Vagina (tissue), 2 donors: Measurements from ENCODE around the gene ATP6V0E1. TPM values are rescaled to one million over a fixed set of nuclear protein-coding genes. Genes with fewer than 3 reads are reported as not detected.

Source experiments
- DNase-seq, 2 donors: peaks; one replicate each; pipeline ENCODE4 v3.0.0-alpha.2; 2017; ENCODE audit errors: extremely low spot score in 2 of 2
- H3K27ac ChIP-seq: fragments of 200-600 bp; sonication (generic); one replicate; pipeline ENCODE4 v1.5.1; 2019
- H3K27me3 ChIP-seq: fragments of 200-600 bp; sonication (generic); one replicate; pipeline ENCODE4 v1.5.1; 2019
- H3K36me3 ChIP-seq, 2 donors: fragments of 200-600 bp; sonication (generic); one replicate each; pipeline ENCODE4 v1.5.1; 2017 to 2019
- H3K4me1 ChIP-seq: fragments of 200-600 bp; sonication (generic); one replicate; pipeline ENCODE4 v1.5.1; 2019
- H3K4me3 ChIP-seq, 2 donors: fragments of 200-600 bp; sonication (generic); 1 replicate in 1 of 2; 2 replicates in 1 of 2; pipeline ENCODE4 v1.5.1; 2016 to 2019
- H3K9me3 ChIP-seq: fragments of 200-600 bp; sonication (generic); one replicate; pipeline ENCODE4 v1.5.1; 2019
- CTCF ChIP-seq, 3 experiments: fragments of 450-650 bp in 2 of 3; fragments of 200-600 bp in 1 of 3; sonication (generic) in 1 of 3; IDR thresholded peaks; one replicate each; pipeline ENCODE4 v1.5.1; 2017 to 2019; ENCODE audit warnings: antibody characterized with exemption in 3 of 3, mild to moderate bottlenecking in 2 of 3, moderate library complexity in 2 of 3
- POLR2A ChIP-seq, 2 donors: fragments of 450-650 bp; IDR thresholded peaks; one replicate each; pipeline ENCODE4 v1.6.1; 2017; ENCODE audit warnings: antibody characterized with exemption in 2 of 2, mild to moderate bottlenecking in 2 of 2, moderate library complexity in 2 of 2
- POLR2AphosphoS5 ChIP-seq, 2 donors: sonication (generic); formaldehyde crosslinking; IDR thresholded peaks; one replicate each; pipeline ENCODE4 v1.9.0; 2017; ENCODE audit warnings: antibody characterized with exemption in 2 of 2, mild to moderate bottlenecking in 2 of 2, low read depth in 1 of 2; ENCODE audit not compliant: insufficient read depth in 1 of 2
- intact Hi-C: fragments of 100-400 bp; cut with DNase I; formaldehyde crosslinking; loops from one replicate; pipeline ENCODE4 v1.15.1; 2023
- total RNA-seq: library from RNA; depleted of rRNA; stranded (reverse); fragments of >200 nt; gene quantifications from one replicate; pipeline ENCODE4 v1.2.3, GENCODE V29; 2016

ATP6V0E1 gene
- total RNA-seq, 1 donor from 2014 or later: 121 TPM

- no peak overlapping the region for H3K4me3 ChIP-seq
- no peaks in the 10 kb centered on the region for H3K27me3 ChIP-seq
- H3K27ac ChIP-seq: no peak overlapping the region
- TF ChIP-seq POLR2A (IDR thresholded peaks at IDR 0.05): no peak
- TF ChIP-seq POLR2AphosphoS5 (IDR thresholded peaks at IDR 0.05; ENCODE audit: insufficient read depth in 1 of 2, low read depth in 1 of 2): no peak
- no peak for TF ChIP-seq CTCF (IDR thresholded peaks at IDR 0.05)
- no peaks in the 10 kb centered on the region for H3K36me3 ChIP-seq
- intact Hi-C loops: no loop called here
- H3K4me1 ChIP-seq: no peaks in the 10 kb centered on the region
- DNase-seq: no peak
- no peaks in the 10 kb centered on the region for H3K9me3 ChIP-seq
Measured at GRCh38 chr5:173047838-173048105, 64.2 kb downstream of the ATP6V0E1 start.

GRCh38 chr5:173050791-173051190 is 67.2 kb downstream of the ATP6V0E1 start:
- Histone ChIP-seq H3K9me3 (no peaks in the 10 kb centered on the region), H3K4me3 (no peak overlapping the region), H3K4me1 (peaks cover 6% of the 10 kb centered on the region), H3K27ac (no peak overlapping the region), H3K36me3 (no peaks in the 10 kb centered on the region), H3K27me3 (no peaks in the 10 kb centered on the region)
- TF ChIP-seq POLR2AphosphoS5 (IDR thresholded peaks at IDR 0.05; ENCODE audit: insufficient read depth in 1 of 2, low read depth in 1 of 2) (no peak), CTCF (IDR thresholded peaks at IDR 0.05) (no peak), POLR2A (IDR thresholded peaks at IDR 0.05) (no peak)
- intact Hi-C loops: no loop called here
- no peak for DNase-seq

- H3K4me3 ChIP-seq: no peak overlapping the region
- peaks cover 6% of the 10 kb centered on the region for H3K4me1 ChIP-seq
- H3K27me3 ChIP-seq: no peaks in the 10 kb centered on the region
- TF ChIP-seq POLR2AphosphoS5 (IDR thresholded peaks at IDR 0.05; ENCODE audit: insufficient read depth in 1 of 2, low read depth in 1 of 2) (no peak), CTCF (IDR thresholded peaks at IDR 0.05) (no peak), POLR2A (IDR thresholded peaks at IDR 0.05) (no peak)
- H3K27ac ChIP-seq: no peak overlapping the region
- no peaks in the 10 kb centered on the region for H3K36me3 ChIP-seq
- H3K9me3 ChIP-seq: no peaks in the 10 kb centered on the region
- intact Hi-C loops: no loop called here
- DNase-seq: no peak
Measured at GRCh38 chr5:173051746-173052145, 68.2 kb downstream of the ATP6V0E1 start.

GRCh38 chr5:173053041-173053440 is 69.5 kb downstream of the ATP6V0E1 start:
- intact Hi-C loops: no loop called here
- no peaks in the 10 kb centered on the region for H3K36me3 ChIP-seq
- TF ChIP-seq CTCF (IDR thresholded peaks at IDR 0.05) (no peak), POLR2A (IDR thresholded peaks at IDR 0.05) (no peak), POLR2AphosphoS5 (IDR thresholded peaks at IDR 0.05; ENCODE audit: insufficient read depth in 1 of 2, low read depth in 1 of 2) (no peak)
- H3K27me3 ChIP-seq: no peaks in the 10 kb centered on the region
- H3K4me3 ChIP-seq: no peak overlapping the region
- peaks cover 12% of the 10 kb centered on the region for H3K4me1 ChIP-seq
- no peak for DNase-seq
- H3K27ac ChIP-seq: no peak overlapping the region
- H3K9me3 ChIP-seq: no peaks in the 10 kb centered on the region

GRCh38 chr5:173055042-173055721 is 71.6 kb downstream of the ATP6V0E1 start:
- H3K36me3 ChIP-seq: no peaks in the 10 kb centered on the region
- H3K4me3 ChIP-seq: peak overlapping the region; percentile 100
- H3K27me3 ChIP-seq: no peaks in the 10 kb centered on the region
- peaks cover 29% of the 10 kb centered on the region for H3K4me1 ChIP-seq
- intact Hi-C loops: loop anchor here (5.0 kb wide), 1 partner anchor 38 kb away; no protein-coding TSS in a partner anchor
- no peak overlapping the region for H3K27ac ChIP-seq
- TF ChIP-seq CTCF (IDR thresholded peaks at IDR 0.05): no peak
- H3K9me3 ChIP-seq: no peaks in the 10 kb centered on the region
- DNase-seq: no peak
